Measurements from ENCODE around the gene GALNS.

The GALNS gene

GRCh38 chr16:88813269-88814143 is 43.2 kb downstream of the GALNS start:
- DNase-seq, result no peak

GRCh38 chr16:88812513-88813268 is 44.1 kb downstream of the GALNS start:
- DNase-seq, result no peak

GRCh38 chr16:88811769-88812512 is 44.8 kb downstream of the GALNS start, which contains the start of gene APRT:
Gene APRT (minus strand): TSS chr16:88811928. CDS start chr16:88811899, 29 bp downstream.
- peak; percentile 95 to 98 (median 98) for DNase-seq

GRCh38 chr16:88810912-88811768 is 45.6 kb downstream of the GALNS start:
- peak in 3 of 4 experiments; percentile 40 to 69 (median 59) for DNase-seq

- no peak for DNase-seq
Measured at GRCh38 chr16:88810166-88810911, 46.4 kb downstream of the GALNS start.

GRCh38 chr16:88809676-88810165 is 47.0 kb downstream of the GALNS start:
- DNase-seq, result no peak

GRCh38 chr16:88809068-88809675 is 47.6 kb downstream of the GALNS start:
- no peak for DNase-seq

- DNase-seq, result no peak
Measured at GRCh38 chr16:88807626-88808453, 48.9 kb downstream of the GALNS start.

- DNase-seq, result no peak
Measured at GRCh38 chr16:88807142-88807625, 49.6 kb downstream of the GALNS start.

GRCh38 chr16:88806491-88807111 is 50.1 kb downstream of the GALNS start:
- DNase-seq, result no peak

GRCh38 chr16:88805887-88806393 is 50.8 kb downstream of the GALNS start:
- no peak for DNase-seq

- DNase-seq, result no peak
Measured at GRCh38 chr16:88805340-88805715, 51.4 kb downstream of the GALNS start.

- peak in 1 of 4 experiments; percentile 16 for DNase-seq
Measured at GRCh38 chr16:88804552-88805339, 52.0 kb downstream of the GALNS start.

GRCh38 chr16:88804173-88804551 is 52.6 kb downstream of the GALNS start:
- DNase-seq, result no peak

GRCh38 chr16:88803264-88803987 is 53.3 kb downstream of the GALNS start, which contains the start of gene CDT1:
Gene CDT1 (plus strand): TSS chr16:88803789. CDS start chr16:88803832, 43 bp downstream.
- peak; percentile 67 to 82 (median 68) for DNase-seq

GRCh38 chr16:88800277-88800592 is 56.5 kb downstream of the GALNS start:
- DNase-seq, result no peak

GRCh38 chr16:88799569-88800276 is 57.0 kb downstream of the GALNS start:
- DNase-seq, result peak in 1 of 4 experiments; percentile 15

Measured in activated naive CD4-positive, alpha-beta T cell (primary cell).